Middle frontal gyrus (tissue), 1 donor: ENCODE data around the gene B4GALT6.

ENCODE experiments used
- DNase-seq: peaks from one replicate; pipeline ENCODE4 v3.0.0-alpha.2; 2015; ENCODE audit warnings: low spot score; ENCODE audit errors: extremely low spot score

The B4GALT6 gene

GRCh38 chr18:31634331-31634713 is 50.1 kb downstream of the B4GALT6 start:
- DNase-seq, result no peak

GRCh38 chr18:31633392-31634330 is 50.7 kb downstream of the B4GALT6 start:
- DNase-seq, result no peak

GRCh38 chr18:31632356-31632755 is 52.0 kb downstream of the B4GALT6 start:
- no peak for DNase-seq

GRCh38 chr18:31631526-31631925 is 52.9 kb downstream of the B4GALT6 start:
- no peak for DNase-seq

GRCh38 chr18:31630549-31630948 is 53.8 kb downstream of the B4GALT6 start:
- no peak for DNase-seq

- no peak for DNase-seq
These were observed 58.0 kb downstream of the B4GALT6 start for GRCh38 chr18:31626409-31626808.

GRCh38 chr18:31624892-31625640 is 59.3 kb downstream of the B4GALT6 start:
- DNase-seq, result no peak

- DNase-seq, result no peak
These were observed 65.1 kb downstream of the B4GALT6 start for GRCh38 chr18:31619291-31619690.

GRCh38 chr18:31618801-31619200 is 65.6 kb downstream of the B4GALT6 start:
- no peak for DNase-seq

GRCh38 chr18:31617031-31617717 is 67.2 kb downstream of the B4GALT6 start:
- DNase-seq, result no peak

- DNase-seq, result no peak
These were observed 67.8 kb downstream of the B4GALT6 start for GRCh38 chr18:31616586-31616985.

GRCh38 chr18:31614044-31614443 is 70.3 kb downstream of the B4GALT6 start:
- no peak for DNase-seq

- no peak for DNase-seq
These were observed 72.3 kb downstream of the B4GALT6 start for GRCh38 chr18:31612124-31612523.

- no peak for DNase-seq
These were observed 72.9 kb downstream of the B4GALT6 start for GRCh38 chr18:31611511-31611910.

GRCh38 chr18:31610286-31611205 is 73.8 kb downstream of the B4GALT6 start:
- no peak for DNase-seq

GRCh38 chr18:31609886-31610285 is 74.5 kb downstream of the B4GALT6 start:
- no peak for DNase-seq

GRCh38 chr18:31607384-31607783 is 77.0 kb downstream of the B4GALT6 start:
- DNase-seq, result no peak

- no peak for DNase-seq
These were observed 78.1 kb downstream of the B4GALT6 start for GRCh38 chr18:31606265-31606664.

- DNase-seq, result no peak
These were observed 81.1 kb downstream of the B4GALT6 start for GRCh38 chr18:31603315-31603714.

GRCh38 chr18:31598021-31598805 is 86.2 kb downstream of the B4GALT6 start:
- DNase-seq, result no peak
